Trophoblast cell (in vitro differentiated cells and primary cell): ENCODE measurements around the gene SPPL2B.

Experiments
- DNase-seq, 2 donors: peaks; one replicate each; pipeline ENCODE4 v3.0.0-alpha.2; 2016
- H2AFZ ChIP-seq: 2 replicates; pipeline ENCODE4 v1.6.1; 2013; ENCODE audit warnings: low read length, moderate library complexity, mild to moderate bottlenecking; ENCODE audit not compliant: insufficient read depth, poor library complexity
- H2AK5ac ChIP-seq: 2 replicates; pipeline ENCODE4 v1.6.1; 2013; ENCODE audit warnings: mild to moderate bottlenecking, low read length
- H2BK120ac ChIP-seq: 2 replicates; pipeline ENCODE4 v1.6.1; 2013; ENCODE audit warnings: low read length, mild to moderate bottlenecking, moderate library complexity; ENCODE audit not compliant: insufficient read depth, poor library complexity
- H2BK12ac ChIP-seq: 2 replicates; pipeline ENCODE4 v1.6.1; 2013; ENCODE audit warnings: mild to moderate bottlenecking, low read length, moderate library complexity
- H2BK5ac ChIP-seq: 2 replicates; pipeline ENCODE4 v1.6.1; 2013; ENCODE audit warnings: low read length, low read depth, moderate library complexity, mild to moderate bottlenecking; ENCODE audit not compliant: poor library complexity
- H3K14ac ChIP-seq: 2 replicates; pipeline ENCODE4 v1.6.1; 2013; ENCODE audit warnings: mild to moderate bottlenecking, low read length
- H3K18ac ChIP-seq: 2 replicates; pipeline ENCODE4 v1.6.1; 2013; ENCODE audit warnings: mild to moderate bottlenecking, low read length
- H3K23ac ChIP-seq: 2 replicates; pipeline ENCODE4 v1.6.1; 2013; ENCODE audit warnings: low read length
- H3K27ac ChIP-seq: 2 replicates; pipeline ENCODE4 v1.5.1; 2013; ENCODE audit warnings: low read depth, mild to moderate bottlenecking, inconsistent platforms, low read length, moderate library complexity
- H3K27me3 ChIP-seq: 2 replicates; pipeline ENCODE4 v1.6.1; 2013; ENCODE audit warnings: inconsistent platforms, mild to moderate bottlenecking, low read length, moderate library complexity; ENCODE audit not compliant: insufficient read depth
- H3K36me3 ChIP-seq, 2 experiments: 1 replicate in 1 of 2; 2 replicates in 1 of 2; pipeline ENCODE4 v1.6.1; 2013; ENCODE audit warnings: low read length in 2 of 2, mild to moderate bottlenecking in 2 of 2, moderate library complexity in 1 of 2; ENCODE audit not compliant: insufficient read depth in 2 of 2, control insufficient read depth in 1 of 2
- H3K4ac ChIP-seq: 2 replicates; pipeline ENCODE4 v1.6.1; 2013; ENCODE audit warnings: low read depth, mild to moderate bottlenecking, low read length, moderate library complexity
- H3K4me1 ChIP-seq, 2 experiments: 1 replicate in 1 of 2; 2 replicates in 1 of 2; pipeline ENCODE4 v1.6.1; 2013; ENCODE audit warnings: low read length in 2 of 2, mild to moderate bottlenecking in 2 of 2, moderate library complexity in 1 of 2; ENCODE audit not compliant: insufficient read depth in 2 of 2, control insufficient read depth in 1 of 2
- H3K4me2 ChIP-seq: 2 replicates; pipeline ENCODE4 v1.6.1; 2013; ENCODE audit warnings: inconsistent platforms, mild to moderate bottlenecking, low read length, moderate library complexity
- H3K4me3 ChIP-seq: 2 replicates; pipeline ENCODE4 v1.5.1; 2013; ENCODE audit warnings: mild to moderate bottlenecking, low read depth, low read length, inconsistent platforms
- H3K79me1 ChIP-seq: one replicate; pipeline ENCODE4 v1.6.1; 2013; ENCODE audit warnings: low read length
- H3K79me2 ChIP-seq: 2 replicates; pipeline ENCODE4 v1.6.1; 2013; ENCODE audit warnings: low read length, mild to moderate bottlenecking; ENCODE audit not compliant: control insufficient read depth, insufficient read depth, poor library complexity
- H3K9ac ChIP-seq: 2 replicates; pipeline ENCODE4 v1.6.1; 2013; ENCODE audit warnings: mild to moderate bottlenecking, low read length
- H3K9me3 ChIP-seq: 2 replicates; pipeline ENCODE4 v1.6.1; 2013; ENCODE audit warnings: low read depth, mild to moderate bottlenecking, control low read depth, inconsistent platforms, low read length; ENCODE audit not compliant: insufficient read depth
- H4K12ac ChIP-seq: 2 replicates; pipeline ENCODE4 v1.6.1; 2013; ENCODE audit warnings: low read depth, mild to moderate bottlenecking, low read length, moderate library complexity
- H4K8ac ChIP-seq: 2 replicates; pipeline ENCODE4 v1.6.1; 2013; ENCODE audit warnings: low read depth, mild to moderate bottlenecking, low read length, moderate library complexity
- H4K91ac ChIP-seq: one replicate; pipeline ENCODE4 v1.6.1; 2013; ENCODE audit warnings: low read depth, mild to moderate bottlenecking, low read length, moderate library complexity
- WGBS: extraction: QIAGEN DNeasy Blood & Tissue Kit; methylation state at CpG from one replicate; pipeline ENCODE4 v1.1.7; 2013; ENCODE audit warnings: missing lambda C conversion rate; ENCODE audit not compliant: insufficient read length, insufficient coverage; ENCODE audit errors: extremely low coverage; 5-methylcytosine and 5-hydroxymethylcytosine counted together

SPPL2B gene

DNA sequence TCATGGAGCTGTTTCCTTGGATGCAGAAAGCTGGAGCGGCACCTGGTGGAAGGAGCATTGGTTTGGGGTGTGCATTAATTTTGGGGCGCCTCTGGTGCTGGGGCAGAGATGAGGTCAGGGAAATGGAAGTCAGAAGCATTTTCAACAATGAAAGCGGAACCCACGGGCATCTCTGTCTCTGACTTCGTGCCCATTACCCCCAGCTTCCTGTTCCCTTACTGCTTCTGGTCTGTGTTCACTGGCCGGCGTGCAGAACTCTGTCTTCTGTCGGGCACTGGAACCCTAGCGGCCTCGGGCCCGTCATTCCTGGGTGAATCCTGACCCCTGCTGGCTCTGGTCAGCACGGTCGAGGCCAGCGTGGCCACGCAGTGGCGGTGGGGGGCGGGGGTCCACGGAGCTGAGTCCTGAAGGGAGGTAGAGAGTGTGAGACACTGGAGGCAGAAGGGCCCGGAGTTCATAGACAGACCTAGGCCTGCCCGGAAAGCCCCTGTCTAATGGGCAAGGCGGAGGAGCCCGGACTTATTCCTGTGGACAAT lies 12.6 kb upstream of the SPPL2B start:
- no peak overlapping the region for H3K4me3 ChIP-seq
- no peak overlapping the region for H4K8ac ChIP-seq
- H3K36me3 ChIP-seq, result peaks cover 2% of the 10 kb centered on the region in 2 experiments
- no peak overlapping the region for H2BK12ac ChIP-seq
- no peak overlapping the region for H2BK5ac ChIP-seq
- H3K4me2 ChIP-seq, result no peak overlapping the region
- H3K27me3 ChIP-seq, result no peaks in the 10 kb centered on the region
- H2AK5ac ChIP-seq, result no peak overlapping the region
- peak; percentile 28 to 72 for DNase-seq
- no peak overlapping the region for H3K23ac ChIP-seq
- H3K4ac ChIP-seq, result no peak overlapping the region
- no peak overlapping the region for H2BK120ac ChIP-seq
- H3K14ac ChIP-seq, result no peak overlapping the region
- no peak overlapping the region for H3K27ac ChIP-seq
- no peak overlapping the region for H3K18ac ChIP-seq
- no peaks in the 10 kb centered on the region for H3K79me2 ChIP-seq
- whole genome bisulfite sequencing, result no CpG with 5 or more reads among the region's 22 CpGs
- H4K91ac ChIP-seq, result no peak overlapping the region
- peaks cover 8% of the 10 kb centered on the region for H3K9me3 ChIP-seq
- no peak overlapping the region for H4K12ac ChIP-seq
- no peaks in the 10 kb centered on the region for H3K79me1 ChIP-seq
- H2AFZ ChIP-seq, result no peak overlapping the region
- H3K4me1 ChIP-seq, result no peaks in the 10 kb centered on the region
- H3K9ac ChIP-seq, result no peak overlapping the region

GRCh38 chr19:2317300-2317699 lies 11.2 kb upstream of the SPPL2B start:
- H3K9ac ChIP-seq, result no peak overlapping the region
- H3K18ac ChIP-seq, result no peak overlapping the region
- no peak overlapping the region for H2BK5ac ChIP-seq
- peaks cover 11 to 14% of the 10 kb centered on the region in 2 experiments for H3K36me3 ChIP-seq
- H4K8ac ChIP-seq, result no peak overlapping the region
- no peak overlapping the region for H3K4ac ChIP-seq
- H4K12ac ChIP-seq, result no peak overlapping the region
- no peak overlapping the region for H3K4me3 ChIP-seq
- H3K23ac ChIP-seq, result no peak overlapping the region
- H3K14ac ChIP-seq, result no peak overlapping the region
- H2BK12ac ChIP-seq, result no peak overlapping the region
- H3K27ac ChIP-seq, result no peak overlapping the region
- H3K9me3 ChIP-seq, result peaks cover 9% of the 10 kb centered on the region
- WGBS, result no CpG with 5 or more reads among the region's 13 CpGs
- no peak for DNase-seq
- no peaks in the 10 kb centered on the region for H3K27me3 ChIP-seq
- no peaks in the 10 kb centered on the region for H3K4me1 ChIP-seq
- H4K91ac ChIP-seq, result no peak overlapping the region
- no peak overlapping the region for H2BK120ac ChIP-seq
- no peak overlapping the region for H2AFZ ChIP-seq
- H2AK5ac ChIP-seq, result no peak overlapping the region
- no peak overlapping the region for H3K4me2 ChIP-seq
- no peaks in the 10 kb centered on the region for H3K79me2 ChIP-seq
- no peaks in the 10 kb centered on the region for H3K79me1 ChIP-seq

DNA sequence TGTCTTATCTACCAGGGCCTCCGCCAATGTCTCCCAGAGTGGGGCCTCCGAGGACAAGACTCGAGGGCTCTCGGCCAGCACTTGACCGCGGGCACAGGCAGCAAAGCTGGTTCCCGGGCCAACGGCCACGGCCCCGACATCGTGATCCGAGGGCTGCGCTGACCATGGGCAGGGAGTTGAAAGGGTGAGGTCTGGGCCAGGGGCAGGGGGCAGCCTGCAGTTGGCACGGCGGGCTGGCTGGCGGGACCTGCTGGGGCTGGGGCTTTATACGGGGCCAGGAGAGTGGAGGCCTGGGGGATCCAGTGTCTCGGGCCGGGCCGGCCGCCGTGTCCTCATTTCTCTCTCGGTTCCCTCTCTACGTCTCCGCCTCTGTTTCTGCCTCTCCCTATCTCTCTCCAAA lies 10.7 kb upstream of the SPPL2B start:
- Histone ChIP-seq H3K27me3 (no peaks in the 10 kb centered on the region), H3K4me2 (no peak overlapping the region), H4K8ac (no peak overlapping the region), H3K79me1 (no peaks in the 10 kb centered on the region), H2BK12ac (no peak overlapping the region), H3K79me2 (no peaks in the 10 kb centered on the region), H3K14ac (no peak overlapping the region), H3K23ac (no peak overlapping the region), H3K18ac (no peak overlapping the region), H3K4me1 (no peaks in the 10 kb centered on the region), H4K91ac (no peak overlapping the region), H3K9me3 (peaks cover 9% of the 10 kb centered on the region), H3K36me3 (peaks cover 15 to 18% of the 10 kb centered on the region in 2 experiments), H3K9ac (no peak overlapping the region), H4K12ac (no peak overlapping the region), H3K4ac (no peak overlapping the region), H2AFZ (no peak overlapping the region), H3K4me3 (no peak overlapping the region), H2BK120ac (no peak overlapping the region), H3K27ac (no peak overlapping the region), H2AK5ac (no peak overlapping the region), H2BK5ac (no peak overlapping the region)
- no peak for DNase-seq
- no CpG with 5 or more reads among the region's 25 CpGs for WGBS

DNA sequence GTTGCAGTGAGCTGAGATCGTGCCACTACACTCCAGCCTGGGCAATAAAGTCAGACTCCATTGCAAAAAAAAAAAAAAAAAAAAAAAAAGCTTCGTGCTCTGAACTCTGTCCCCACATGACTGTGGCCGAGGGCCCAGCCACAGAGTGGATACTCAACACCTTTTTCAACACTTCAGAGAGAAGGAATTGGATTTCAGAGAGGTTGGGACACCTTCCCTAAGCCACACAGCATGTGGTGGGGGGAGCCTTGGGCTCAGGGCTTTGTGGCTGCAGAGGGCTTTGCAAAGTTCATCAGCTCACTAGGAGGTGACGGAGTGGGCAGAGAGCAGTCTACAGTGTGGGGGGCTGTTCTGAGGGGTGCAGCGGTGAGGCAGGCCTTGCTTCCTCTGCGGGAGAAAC lies 9.6 kb upstream of the SPPL2B start:
- H3K27me3 ChIP-seq, result no peaks in the 10 kb centered on the region
- peaks cover 7% of the 10 kb centered on the region for H3K9me3 ChIP-seq
- no peak overlapping the region for H3K4me2 ChIP-seq
- no peak overlapping the region for H3K14ac ChIP-seq
- no peak overlapping the region for H2BK5ac ChIP-seq
- no peaks in the 10 kb centered on the region for H3K79me1 ChIP-seq
- H2AK5ac ChIP-seq, result no peak overlapping the region
- no peak overlapping the region for H2BK120ac ChIP-seq
- H3K4me1 ChIP-seq, result no peaks in the 10 kb centered on the region
- no peak overlapping the region for H3K18ac ChIP-seq
- no peak for DNase-seq
- H3K4ac ChIP-seq, result no peak overlapping the region
- H2AFZ ChIP-seq, result no peak overlapping the region
- H2BK12ac ChIP-seq, result no peak overlapping the region
- no peak overlapping the region for H4K8ac ChIP-seq
- H4K91ac ChIP-seq, result no peak overlapping the region
- H4K12ac ChIP-seq, result no peak overlapping the region
- H3K27ac ChIP-seq, result no peak overlapping the region
- no CpG with 5 or more reads among the region's 6 CpGs for WGBS
- H3K36me3 ChIP-seq, result peaks cover 24 to 29% of the 10 kb centered on the region in 2 experiments
- no peak overlapping the region for H3K9ac ChIP-seq
- H3K23ac ChIP-seq, result no peak overlapping the region
- no peaks in the 10 kb centered on the region for H3K79me2 ChIP-seq
- H3K4me3 ChIP-seq, result no peak overlapping the region
